ENCODE data around the gene CMYA5.

Gene CMYA5

GRCh38 chr5:79837761-79838551 is 148.3 kb downstream of the CMYA5 start:
- no peak for DNase-seq (ENCODE audit: low read depth)

DNA sequence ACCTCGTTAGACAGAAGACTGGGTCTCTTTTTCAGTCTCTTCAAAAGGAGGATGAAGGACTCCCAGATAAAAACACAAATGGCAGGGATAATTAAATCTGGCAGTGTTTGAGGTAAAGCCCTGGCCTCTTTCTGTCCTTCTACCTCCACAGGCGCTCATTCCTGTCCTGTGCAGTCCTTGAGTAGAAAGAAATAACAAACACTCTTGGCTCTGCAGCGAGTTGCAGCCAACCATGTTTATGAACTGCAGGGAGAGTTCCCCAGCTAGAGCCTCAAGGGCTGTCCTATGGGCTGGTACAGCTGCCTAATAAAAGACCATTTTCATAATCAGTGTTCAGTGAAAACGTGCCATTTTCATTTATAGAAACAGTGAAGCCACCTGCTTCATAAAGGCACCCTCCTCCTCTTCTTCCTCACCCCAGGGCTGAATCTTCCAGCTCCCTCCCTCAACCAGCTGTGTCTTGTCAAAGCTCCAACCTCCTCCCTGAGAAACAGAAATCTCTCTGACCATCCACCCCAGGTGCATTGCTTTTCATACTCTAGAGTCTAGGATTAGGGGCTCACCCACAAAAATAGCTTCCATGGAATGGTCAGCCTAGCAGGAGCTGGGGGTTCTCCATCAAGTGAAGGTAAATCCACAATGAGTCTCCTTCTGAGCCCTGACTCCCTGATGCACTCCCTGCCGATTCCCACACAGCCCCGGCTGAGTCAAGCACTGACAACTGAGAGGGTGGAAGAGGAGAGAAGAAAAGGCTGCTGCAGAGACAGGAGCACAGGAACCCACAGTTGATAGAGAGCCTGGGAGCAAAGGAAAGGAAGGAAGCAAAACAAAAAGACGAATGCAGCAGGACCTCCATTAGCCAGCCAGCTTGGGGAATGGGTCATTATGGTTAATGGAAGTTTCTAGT is 150.7 kb downstream of the CMYA5 start:
- TF ChIP-seq CTCF (IDR thresholded peaks at IDR 0.05; ENCODE audit: control insufficient read depth, extremely low read depth, insufficient read depth): no peak
- no peak for DNase-seq (ENCODE audit: low read depth)
- no peak overlapping the region for H3K4me3 ChIP-seq (ENCODE audit: low read depth, low read length)

More at GRCh38 chr5:79837761-79838551, 148.3 kb downstream of the CMYA5 start:
- no peak for TF ChIP-seq CTCF (IDR thresholded peaks at IDR 0.05; ENCODE audit: control insufficient read depth, extremely low read depth, insufficient read depth)
- no peak overlapping the region for H3K4me3 ChIP-seq (ENCODE audit: low read depth, low read length)

DNA sequence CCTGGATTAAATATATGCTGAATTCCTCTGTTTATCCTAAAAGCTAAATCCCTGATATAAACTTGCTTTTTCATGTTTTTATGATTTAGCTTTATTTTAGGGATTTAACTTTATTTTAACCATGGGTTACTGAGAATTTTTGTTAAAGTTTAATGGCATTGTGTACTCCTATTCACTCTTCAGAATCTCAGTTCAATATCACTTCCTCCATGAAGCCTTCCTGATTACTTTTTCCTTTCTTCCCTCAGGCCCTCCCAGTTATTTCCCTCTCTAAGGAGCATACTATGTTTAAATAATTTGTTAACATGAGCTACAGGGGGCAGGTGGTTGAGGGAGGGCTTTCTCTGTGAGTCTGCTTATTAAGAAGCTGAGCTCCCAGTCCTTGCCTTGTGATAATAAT is 151.5 kb downstream of the CMYA5 start:
- TF ChIP-seq CTCF (IDR thresholded peaks at IDR 0.05; ENCODE audit: control insufficient read depth, extremely low read depth, insufficient read depth): no peak
- H3K4me3 ChIP-seq (ENCODE audit: low read depth, low read length): no peak overlapping the region
- no peak for DNase-seq (ENCODE audit: low read depth)

GRCh38 chr5:79842006-79842881 is 152.6 kb downstream of the CMYA5 start:
- no peak overlapping the region for H3K4me3 ChIP-seq (ENCODE audit: low read depth, low read length)
- TF ChIP-seq CTCF (IDR thresholded peaks at IDR 0.05; ENCODE audit: control insufficient read depth, extremely low read depth, insufficient read depth): no peak
- DNase-seq (ENCODE audit: low read depth): no peak

DNA sequence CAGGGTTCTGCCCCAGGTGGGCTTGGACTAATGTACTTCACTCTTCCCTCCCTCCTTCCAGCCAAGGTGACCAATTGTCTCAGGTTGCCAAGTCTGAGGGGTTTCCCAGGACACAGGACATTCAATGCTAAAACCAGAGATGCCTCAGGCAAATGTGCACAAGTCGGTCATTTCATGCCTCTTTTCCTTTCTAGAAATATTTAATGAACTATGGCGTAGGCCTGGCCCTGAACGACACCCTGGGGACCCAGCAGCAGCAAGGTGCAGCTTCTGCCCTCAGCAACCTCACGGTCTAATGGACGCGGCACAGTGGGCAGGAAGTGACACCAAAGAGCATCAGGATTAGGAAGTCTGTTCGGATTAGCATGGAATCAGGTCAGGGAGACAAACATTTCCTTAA is 153.4 kb downstream of the CMYA5 start:
- no peak for DNase-seq (ENCODE audit: low read depth)
- no peak for TF ChIP-seq CTCF (IDR thresholded peaks at IDR 0.05; ENCODE audit: control insufficient read depth, extremely low read depth, insufficient read depth)
- H3K4me3 ChIP-seq (ENCODE audit: low read depth, low read length): no peak overlapping the region

All from LNCaP clone FGC (cell line).